Limb (tissue), 2 donors: ENCODE data around the gene STMND1.
"Not testable (repeated sequence)": the region's sequence is repeated elsewhere in the genome, so short reads cannot be mapped to it uniquely, and the experiment has no call there.

ENCODE experiments used
- DNase-seq, 2 donors: peaks; one replicate each; pipeline ENCODE4 v3.0.0-alpha.2; 2016; ENCODE audit errors: extremely low spot score in 2 of 2

The STMND1 gene

GRCh38 chr6:17101422-17102257, at the start of gene STMND1:
STMND1 (plus strand) TSS chr6:17102050; CDS start chr6:17102258, 208 bp downstream.
- peak in 1 of 2 donors; percentile 65 for DNase-seq

GRCh38 chr6:17054647-17055046, 47.2 kb upstream of the STMND1 start:
- DNase-seq = no peak

GRCh38 chr6:17057322-17057721, 44.5 kb upstream of the STMND1 start:
- DNase-seq = no peak

DNA sequence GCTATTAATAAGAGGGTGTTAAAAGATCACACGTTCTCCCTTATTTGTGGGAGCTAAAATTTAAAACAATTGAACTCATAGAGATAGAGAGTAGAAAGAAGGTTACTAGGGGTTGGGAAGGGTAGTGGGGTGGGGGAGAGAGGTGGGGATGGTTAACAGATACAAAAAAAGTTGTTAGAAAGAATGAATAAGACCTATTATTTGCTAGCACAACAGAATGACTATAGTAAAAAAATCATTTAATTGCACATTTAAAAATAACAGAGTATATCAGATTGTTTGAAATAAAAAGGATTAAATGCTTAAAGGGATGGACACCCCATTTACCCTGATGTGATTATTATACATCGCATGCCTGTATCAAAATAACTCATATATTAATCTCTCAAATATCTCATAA, 43.3 kb upstream of the STMND1 start:
- no peak for DNase-seq

DNA sequence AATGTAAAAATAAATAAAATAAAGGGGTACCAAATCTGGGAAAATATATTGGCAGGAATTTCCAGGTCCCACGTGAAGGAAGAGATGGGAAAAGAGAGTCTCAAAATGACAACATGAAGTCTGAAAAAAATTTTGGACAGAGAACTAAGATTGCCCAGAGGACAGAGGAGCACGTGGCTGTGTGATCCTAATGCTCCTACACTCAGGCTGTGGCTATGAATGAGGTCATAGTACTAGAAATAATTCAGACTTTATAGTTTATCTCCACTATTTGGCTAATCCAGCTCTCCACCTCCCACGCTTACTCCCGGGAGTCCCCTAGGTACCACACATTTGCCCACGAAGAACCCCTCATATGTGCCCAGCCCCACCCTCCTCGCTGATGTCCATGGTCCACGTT, 42.8 kb upstream of the STMND1 start:
- DNase-seq = no peak

- no peak for DNase-seq
These were observed 42.0 kb upstream of the STMND1 start for GRCh38 chr6:17059850-17060249.

DNA sequence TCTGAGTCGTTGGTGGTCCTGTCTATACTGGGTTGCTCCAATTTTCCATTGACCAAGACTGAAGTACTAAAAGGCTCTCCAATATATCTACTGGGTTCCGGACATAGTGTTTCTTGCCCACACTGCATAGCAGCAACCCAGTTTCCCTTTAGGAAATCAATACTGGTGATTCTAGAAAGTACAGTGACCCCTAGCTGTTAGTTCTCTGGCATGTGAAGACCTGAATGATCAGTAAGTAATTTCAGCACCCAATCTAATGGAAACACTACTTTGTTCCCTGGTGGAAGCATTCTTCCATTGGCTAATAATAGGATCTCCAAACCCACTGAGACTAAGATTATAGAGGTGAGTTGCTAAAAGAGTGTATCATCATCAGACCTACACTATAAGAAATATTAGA, 40.8 kb upstream of the STMND1 start:
- DNase-seq = no peak

DNA sequence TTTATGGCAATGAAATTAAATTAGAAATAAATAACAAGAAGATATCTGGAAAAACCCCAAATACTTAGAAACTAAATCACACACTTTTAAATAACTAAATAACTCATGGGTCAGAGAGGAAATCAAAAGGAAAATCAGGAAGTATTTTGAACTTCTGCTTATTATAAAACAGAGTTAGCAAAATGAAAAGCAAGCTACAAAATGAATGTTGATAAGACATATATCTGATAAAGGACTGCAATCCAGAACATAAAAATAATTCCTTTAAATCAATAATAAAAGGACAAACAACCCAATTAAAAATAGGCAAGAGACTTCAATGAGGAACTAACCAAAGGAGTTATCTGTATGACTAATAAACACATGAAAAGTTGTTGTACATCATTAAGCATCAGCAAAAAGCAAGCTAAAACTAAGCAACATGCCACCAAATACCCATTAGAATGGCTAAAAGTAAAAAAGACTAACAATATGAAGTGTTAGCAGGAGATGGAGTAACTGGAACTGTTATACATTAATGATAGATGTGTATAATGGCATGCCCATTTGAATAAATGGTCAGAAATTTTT, 38.9 kb upstream of the STMND1 start:
- DNase-seq = no peak

DNA sequence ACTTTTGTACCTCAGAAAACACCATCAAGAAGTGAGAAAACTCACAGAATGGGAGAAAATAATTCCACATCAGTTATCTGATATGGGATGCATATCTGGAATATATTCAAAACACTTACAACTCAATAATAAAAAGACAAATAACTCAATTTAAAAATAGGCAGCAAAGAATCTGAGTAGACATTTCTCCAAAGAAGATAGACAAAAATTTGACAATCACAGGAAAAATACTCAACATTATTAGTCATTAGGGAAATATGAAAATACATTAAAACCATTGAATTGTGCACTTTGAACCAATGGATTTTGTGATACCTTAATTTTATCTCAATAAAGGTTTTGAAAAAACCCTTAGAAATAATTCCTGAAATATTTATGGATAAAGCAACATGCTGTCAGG, 36.9 kb upstream of the STMND1 start:
- no peak for DNase-seq

DNA sequence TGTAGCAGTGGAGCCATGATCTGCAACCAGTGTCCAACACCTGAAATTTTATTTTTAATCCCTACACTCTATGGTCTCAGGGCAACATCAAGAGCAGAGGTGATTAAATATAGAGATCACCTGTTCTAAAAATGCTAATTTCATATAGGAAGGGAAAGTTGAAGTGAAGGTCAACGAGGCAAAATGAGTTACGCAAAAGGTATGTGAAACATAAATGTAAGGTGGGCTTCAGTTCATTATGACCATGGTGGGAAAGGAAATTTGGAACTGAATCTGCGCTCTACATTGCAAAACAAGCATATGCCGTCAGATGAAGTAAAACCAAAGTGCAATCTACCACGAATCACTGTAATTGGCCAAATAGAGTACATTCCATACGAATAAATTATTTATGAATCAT, 35.2 kb upstream of the STMND1 start:
- no peak for DNase-seq

GRCh38 chr6:17068972-17069371, 32.9 kb upstream of the STMND1 start:
- not testable (repeated sequence) for DNase-seq

GRCh38 chr6:17070400-17070799, 31.4 kb upstream of the STMND1 start:
- not testable (repeated sequence) for DNase-seq

DNA sequence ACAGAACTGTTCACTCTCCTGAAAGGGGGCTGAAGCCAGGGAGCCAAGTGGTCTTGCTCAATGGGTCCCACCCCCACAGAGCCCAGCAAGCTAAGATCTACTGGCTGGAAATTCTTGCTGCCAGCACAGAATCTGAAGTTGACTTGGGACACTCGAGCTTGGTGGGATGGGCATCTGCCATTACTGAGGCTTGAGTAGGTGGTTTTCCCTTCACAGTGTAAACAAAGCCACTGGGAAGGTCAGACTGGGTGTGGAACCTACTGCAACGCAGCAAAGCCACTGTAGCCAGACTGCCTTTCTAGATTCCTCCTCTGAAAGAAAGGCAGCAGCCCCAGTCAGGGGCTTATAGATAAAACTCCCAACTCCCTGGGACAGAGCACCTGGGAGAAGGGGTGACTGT, 28.3 kb upstream of the STMND1 start:
- not testable (repeated sequence) for DNase-seq

GRCh38 chr6:17081273-17081672, 20.6 kb upstream of the STMND1 start:
- DNase-seq = no peak

GRCh38 chr6:17081860-17082508, 19.9 kb upstream of the STMND1 start:
- DNase-seq = no peak

DNA sequence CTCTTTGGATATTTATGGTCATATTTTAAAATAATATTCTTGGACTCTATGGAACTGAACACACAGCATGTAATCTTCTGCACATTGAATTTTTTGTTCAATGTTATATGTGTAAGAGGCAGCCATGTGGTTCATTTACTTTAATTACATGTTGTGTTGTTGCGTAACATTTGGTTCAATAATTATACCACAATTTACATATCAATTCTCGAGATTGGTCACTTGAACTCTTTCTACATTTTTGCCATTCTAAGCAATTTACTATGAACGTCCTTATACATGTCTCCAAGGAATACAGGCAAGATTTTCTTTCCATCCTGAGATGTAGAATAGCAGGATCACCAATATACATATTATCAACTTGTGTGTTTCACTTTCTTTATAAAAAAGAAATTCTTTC, 18.5 kb upstream of the STMND1 start:
- DNase-seq = no peak

DNA sequence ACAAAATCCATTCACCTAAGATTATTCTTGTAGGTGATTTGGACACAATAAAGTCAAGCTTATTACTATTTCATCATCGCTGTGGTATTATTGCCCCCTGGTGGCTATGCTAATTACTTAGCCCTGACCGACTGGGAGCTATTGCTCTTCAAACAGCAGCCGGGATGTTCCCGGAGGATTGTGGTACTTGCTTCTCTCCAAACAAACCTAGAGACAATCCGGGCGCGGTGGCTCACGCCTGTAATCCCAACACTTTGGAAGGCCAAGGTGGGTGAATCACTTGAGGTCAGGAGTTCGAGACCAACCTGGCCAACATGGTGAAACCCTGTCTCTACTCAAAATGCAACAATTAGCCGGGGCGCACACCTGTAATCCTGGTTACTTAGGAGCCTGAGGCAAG, 15.4 kb upstream of the STMND1 start:
- peak; percentile 63 to 79 for DNase-seq

DNA sequence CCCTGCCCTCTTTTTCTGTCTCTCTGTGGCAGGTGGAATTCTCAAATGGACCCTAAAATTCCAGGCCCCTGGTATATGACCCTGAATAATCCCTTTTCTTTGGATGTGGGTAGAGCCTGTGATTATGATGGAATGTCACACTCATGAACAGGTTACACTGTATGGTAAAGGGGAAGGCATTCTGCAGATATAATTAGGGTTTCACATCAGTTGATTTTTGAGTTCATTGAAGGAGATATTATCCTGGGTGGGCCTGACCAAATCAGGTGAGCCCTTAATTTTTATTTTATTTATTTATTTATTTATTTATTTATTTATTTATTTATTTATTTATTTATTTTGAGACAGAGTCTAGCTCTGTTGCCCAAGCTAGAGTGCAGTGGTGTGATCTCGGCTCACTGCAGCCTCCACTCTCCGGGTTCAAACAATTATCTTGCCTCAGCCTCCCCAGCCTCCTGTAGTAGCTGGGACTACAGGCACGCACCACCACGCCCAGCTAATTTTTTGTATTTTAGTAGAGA, 13.7 kb upstream of the STMND1 start:
- DNase-seq = no peak

DNA sequence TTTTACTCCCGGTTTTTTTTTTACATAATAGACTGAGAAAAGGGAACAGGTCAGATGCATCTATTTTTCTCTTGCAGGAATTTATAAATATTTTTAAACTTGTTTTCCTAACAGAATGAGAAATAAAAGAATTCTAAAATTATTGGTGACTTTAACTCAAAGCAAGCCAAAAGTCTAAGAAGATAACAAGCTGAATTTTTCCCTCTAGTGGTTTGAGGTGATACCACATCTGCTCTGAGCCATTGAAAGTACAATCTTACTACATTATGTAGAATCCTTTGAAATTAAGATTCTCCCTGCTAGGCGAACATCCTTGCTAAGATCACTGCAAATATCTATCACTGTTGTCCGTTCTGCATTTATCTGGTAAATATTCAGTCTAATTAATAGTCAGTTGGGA, 10.7 kb upstream of the STMND1 start:
- no peak for DNase-seq

DNA sequence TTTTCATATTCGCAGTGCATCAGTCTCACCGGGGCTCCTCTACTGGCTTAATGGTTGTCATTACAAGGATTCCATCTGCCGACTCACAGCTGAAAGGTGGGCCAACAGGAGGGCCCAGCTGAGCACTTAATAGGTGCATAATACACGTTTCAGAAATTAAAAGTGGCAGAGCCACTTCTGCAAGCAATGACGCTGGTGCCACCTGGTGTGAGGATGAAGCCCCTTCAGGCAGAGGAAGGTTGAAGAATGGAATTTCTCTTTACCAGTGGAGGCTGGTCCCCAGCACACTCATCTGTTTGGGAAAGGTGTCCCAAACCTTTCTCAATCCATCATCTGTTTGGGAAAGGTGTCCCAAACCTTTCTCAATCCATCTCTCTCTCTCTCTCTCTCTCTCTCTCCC, 8.2 kb upstream of the STMND1 start:
- DNase-seq = no peak

DNA sequence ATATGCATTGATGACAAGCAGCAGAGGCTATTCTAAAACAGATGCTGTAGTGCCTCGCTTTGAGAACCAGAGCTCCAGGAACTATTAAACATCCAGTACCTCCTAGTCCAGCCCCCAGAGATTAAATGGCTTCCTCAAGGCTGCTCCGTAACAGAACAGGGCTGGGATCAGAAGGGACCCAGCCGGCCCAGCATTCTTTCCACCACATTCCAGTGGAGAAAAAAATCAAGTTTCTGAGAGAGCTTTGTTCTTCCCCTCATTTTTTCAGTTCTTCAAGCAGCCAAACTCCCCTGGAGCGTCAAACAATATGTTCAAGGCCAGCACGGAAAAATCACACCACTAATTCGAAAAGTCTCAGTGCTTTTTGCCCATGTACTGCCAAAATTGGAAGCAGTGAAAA, 5.8 kb upstream of the STMND1 start:
- DNase-seq = no peak

DNA sequence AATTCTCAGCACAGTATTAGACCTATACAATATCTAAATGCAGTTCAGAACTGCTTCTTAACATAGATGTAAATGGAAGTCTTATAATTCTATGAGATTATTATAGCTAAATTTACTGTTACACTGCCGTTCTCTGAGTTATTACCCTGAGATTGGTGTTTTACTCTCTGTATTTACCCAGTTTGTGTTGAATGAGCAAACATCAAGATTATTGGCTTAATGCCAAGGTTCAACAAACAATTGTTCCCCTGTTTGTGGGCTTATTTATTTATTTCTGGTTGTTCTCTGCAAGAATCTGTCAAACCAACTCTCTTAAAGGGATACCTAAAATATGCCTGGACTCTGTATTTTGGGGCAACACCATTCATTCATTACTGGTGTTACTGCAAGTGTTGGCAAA, 5.2 kb upstream of the STMND1 start:
- DNase-seq = no peak
